Kidney (tissue), 14 donors: ENCODE measurements around the gene OSBPL2. TPM values are rescaled to one million over a fixed set of nuclear protein-coding genes. Genes with fewer than 3 reads are reported as not detected.

Source experiments
- DNase-seq, 5 donors: peaks; one replicate each; pipeline ENCODE4 v3.0.0-alpha.2; 2013 to 2020
- FAIRE-seq: peaks from 2 replicates; lab custom pipeline; 2012; peaks lifted over from hg19 to GRCh38; lab: Jason Lieb, UNC
- H3K27ac ChIP-seq, 2 donors: one replicate each; pipeline ENCODE4 v1.7.0; 2013; ENCODE audit warnings: low read depth in 2 of 2, low read length in 2 of 2, inconsistent platforms in 1 of 2
- H3K27me3 ChIP-seq: one replicate; pipeline ENCODE4 v1.7.1; 2013; ENCODE audit warnings: low read length, inconsistent platforms; ENCODE audit not compliant: control insufficient read depth, insufficient read depth
- H3K36me3 ChIP-seq, 3 donors: one replicate each; pipeline versions ENCODE4 v1.7.0 to v1.7.1; 2013; ENCODE audit warnings: low read length in 3 of 3, control low read depth in 1 of 3, inconsistent platforms in 1 of 3; ENCODE audit not compliant: insufficient read depth in 3 of 3, control insufficient read depth in 2 of 3
- H3K4me1 ChIP-seq, 3 donors: one replicate each; pipeline versions ENCODE4 v1.7.0 to v1.7.1; 2013; ENCODE audit warnings: low read length in 3 of 3, inconsistent platforms in 1 of 3, low read depth in 1 of 3; ENCODE audit not compliant: control insufficient read depth in 2 of 3, insufficient read depth in 2 of 3
- H3K4me3 ChIP-seq, 3 donors: one replicate each; pipeline versions ENCODE4 v1.7.0 to v1.8.1; 2013; ENCODE audit warnings: low read length in 3 of 3, control low read depth in 1 of 3, inconsistent platforms in 1 of 3
- H3K9ac ChIP-seq, 3 donors: one replicate each; pipeline versions ENCODE4 v1.7.0 to v1.7.1; 2013; ENCODE audit warnings: low read length in 3 of 3, control low read depth in 1 of 3, inconsistent platforms in 1 of 3
- H3K9me3 ChIP-seq, 3 donors: one replicate each; pipeline versions ENCODE4 v1.7.0 to v1.7.1; 2013; ENCODE audit warnings: low read length in 3 of 3, control low read depth in 1 of 3, inconsistent platforms in 1 of 3; ENCODE audit not compliant: control insufficient read depth in 2 of 3, insufficient read depth in 1 of 3
- CTCF ChIP-seq: IDR thresholded peaks from 3 replicates; pipeline ENCODE4 v1.5.1; 2012; ENCODE audit warnings: mild to moderate bottlenecking, moderate library complexity, borderline replicate concordance; ENCODE audit not compliant: insufficient read depth; ENCODE audit errors: extremely low read depth
- intact Hi-C: fragments of 100-400 bp; cut with DNase I; formaldehyde crosslinking; loops from one replicate; pipeline ENCODE4 v1.11.1; 2022
- polyA plus RNA-seq: library from polyadenylated mRNA; stranded (reverse); fragments of 350-450 nt; fragmentation: Illumina TruSeq; extraction: RNeasy Lipid Tissue Mini Kit (QIAGEN cat#74804); gene quantifications from one replicate; pipeline ENCODE4 v1.2.3, GENCODE V29; 2014; ENCODE audit warnings: low read depth, low replicate concordance; ENCODE audit not compliant: insufficient read depth
- total RNA-seq: library from RNA; stranded (reverse); fragmentation: NEBNext Ultra II Directional; extraction: Animal tissue kit (Norgen Biotek cat#: 25700); gene quantifications from one replicate; pipeline ENCODE4 v1.2.1, GENCODE V29; 2021
- donor health status: control.
- donor health status: control.
- donor health status: control.
- donor health status: control.
- donor health status: control.
- donor health status: DM: yes; HTN: yes; CAD: no.
- donor health status: Normal renal cell carcinoma (clear cell type).

The OSBPL2 gene
- total and polyA plus RNA-seq, 2 donors from 2014 or later = 20.4 to 57.1 TPM

- intact Hi-C loops = no loop called here
Measured at GRCh38 chr20:62313460-62314338, 75.4 kb downstream of the OSBPL2 start.

GRCh38 chr20:62314339-62314638 is 76.0 kb downstream of the OSBPL2 start:
- H3K4me1 ChIP-seq = no peaks in the 10 kb centered on the region
- H3K27me3 ChIP-seq = no peaks in the 10 kb centered on the region
- FAIRE-seq (no peak), DNase-seq (no peak)
- intact Hi-C loops = no loop called here
- H3K9ac ChIP-seq = no peak overlapping the region
- TF ChIP-seq CTCF = no peak
- peaks cover 0 to 34% (median 15%) of the 10 kb centered on the region in 3 donors for H3K36me3 ChIP-seq
- H3K9me3 ChIP-seq = no peaks in the 10 kb centered on the region
- H3K27ac ChIP-seq = no peak overlapping the region
- H3K4me3 ChIP-seq = no peak overlapping the region

More at GRCh38 chr20:62313460-62314338, 75.4 kb downstream of the OSBPL2 start:
- H3K27ac ChIP-seq = no peak overlapping the region
- no peak overlapping the region for H3K4me3 ChIP-seq
- FAIRE-seq (no peak), DNase-seq (no peak)
- H3K36me3 ChIP-seq = peaks cover 0 to 38% (median 16%) of the 10 kb centered on the region in 3 donors
- H3K9ac ChIP-seq = no peak overlapping the region
- no peaks in the 10 kb centered on the region for H3K27me3 ChIP-seq
- H3K4me1 ChIP-seq = no peaks in the 10 kb centered on the region
- TF ChIP-seq CTCF = no peak
- H3K9me3 ChIP-seq = no peaks in the 10 kb centered on the region

- no peak overlapping the region for H3K4me3 ChIP-seq
- no peak overlapping the region for H3K9ac ChIP-seq
- no peak for FAIRE-seq
- H3K27ac ChIP-seq = no peak overlapping the region
- no peak for DNase-seq
- no peak for TF ChIP-seq CTCF
- intact Hi-C loops = no loop called here
- H3K36me3 ChIP-seq = peaks cover 0 to 34% (median 15%) of the 10 kb centered on the region in 3 donors
- no peaks in the 10 kb centered on the region for H3K9me3 ChIP-seq
- H3K27me3 ChIP-seq = no peaks in the 10 kb centered on the region
- H3K4me1 ChIP-seq = no peaks in the 10 kb centered on the region
Measured at GRCh38 chr20:62314711-62315302, 76.5 kb downstream of the OSBPL2 start.
